Mesendoderm (in vitro differentiated cells): ENCODE data around the gene RXFP4.

Experiments used
- DNase-seq: peaks from one replicate; pipeline ENCODE4 v3.0.0; 2013
- H2AK5ac ChIP-seq: 2 replicates; pipeline ENCODE4 v1.6.1; 2013; ENCODE audit warnings: low read length, inconsistent platforms
- H2BK120ac ChIP-seq: 2 replicates; pipeline ENCODE4 v1.6.1; 2013; ENCODE audit warnings: low read depth, mild to moderate bottlenecking, low read length, moderate library complexity, mixed read lengths
- H2BK15ac ChIP-seq: replicated peaks from 2 replicates; pipeline ENCODE4 v1.6.1; 2013; ENCODE audit warnings: low read depth, mild to moderate bottlenecking, moderate library complexity
- H2BK5ac ChIP-seq: 2 replicates; pipeline ENCODE4 v1.6.1; 2013; ENCODE audit warnings: low read length, inconsistent platforms
- H3K18ac ChIP-seq: 2 replicates; pipeline ENCODE4 v1.6.1; 2013; ENCODE audit warnings: mild to moderate bottlenecking, low read length, mixed read lengths
- H3K23ac ChIP-seq: one replicate; pipeline ENCODE4 v1.6.1; 2013; ENCODE audit warnings: low read length
- H3K27ac ChIP-seq: 2 replicates; pipeline ENCODE4 v1.5.1; 2013; ENCODE audit warnings: low read depth, mild to moderate bottlenecking, inconsistent platforms, low read length, moderate library complexity
- H3K27me3 ChIP-seq: 2 replicates; pipeline ENCODE4 v1.6.1; 2013; ENCODE audit warnings: low read length, control low read depth, mild to moderate bottlenecking, inconsistent platforms; ENCODE audit not compliant: insufficient read depth, poor library complexity
- H3K36me3 ChIP-seq: 2 replicates; pipeline ENCODE4 v1.6.1; 2013; ENCODE audit warnings: low read length, inconsistent platforms; ENCODE audit not compliant: control insufficient read depth, insufficient read depth
- H3K4ac ChIP-seq: one replicate; pipeline ENCODE4 v1.6.1; 2013; ENCODE audit warnings: low read depth, mild to moderate bottlenecking, low read length, moderate library complexity
- H3K4me1 ChIP-seq: 2 replicates; pipeline ENCODE4 v1.6.1; 2013; ENCODE audit warnings: low read depth, low read length, inconsistent platforms; ENCODE audit not compliant: control insufficient read depth
- H3K4me2 ChIP-seq: 2 replicates; pipeline ENCODE4 v1.6.1; 2013; ENCODE audit warnings: low read length
- H3K4me3 ChIP-seq: 2 replicates; pipeline ENCODE4 v1.5.1; 2013; ENCODE audit warnings: mild to moderate bottlenecking, low read length
- H3K56ac ChIP-seq: one replicate; pipeline ENCODE4 v1.6.1; 2013; ENCODE audit warnings: low read length
- H3K79me1 ChIP-seq: 2 replicates; pipeline ENCODE4 v1.6.1; 2013; ENCODE audit warnings: low read length, inconsistent platforms
- H3K79me2 ChIP-seq: 2 replicates; pipeline ENCODE4 v1.6.1; 2013; ENCODE audit warnings: mild to moderate bottlenecking, low read length; ENCODE audit not compliant: control insufficient read depth, insufficient read depth
- H3K9ac ChIP-seq: 2 replicates; pipeline ENCODE4 v1.6.1; 2013; ENCODE audit warnings: low read length, inconsistent platforms
- H4K5ac ChIP-seq: one replicate; pipeline ENCODE4 v1.6.1; 2013; ENCODE audit warnings: low read length
- H4K8ac ChIP-seq: one replicate; pipeline ENCODE4 v1.6.1; 2013; ENCODE audit warnings: low read depth, mild to moderate bottlenecking, control low read depth, low read length, moderate library complexity
- WGBS: extraction: QIAGEN DNeasy Blood & Tissue Kit; methylation state at CpG from one replicate; pipeline ENCODE4 v1.1.7; 2013; ENCODE audit warnings: low lambda C conversion rate, missing lambda C conversion rate; ENCODE audit not compliant: insufficient coverage; ENCODE audit errors: extremely low coverage; 5-methylcytosine and 5-hydroxymethylcytosine counted together

RXFP4 gene

GRCh38 chr1:155910621-155911121 lies 30.8 kb upstream of the RXFP4 start:
- H2BK120ac ChIP-seq = no peak overlapping the region
- no peak overlapping the region for H2BK5ac ChIP-seq
- H4K5ac ChIP-seq = peak overlapping the region; percentile 6
- H3K4ac ChIP-seq = no peak overlapping the region
- H4K8ac ChIP-seq = no peak overlapping the region
- no peaks in the 10 kb centered on the region for H3K27me3 ChIP-seq
- H3K36me3 ChIP-seq = peaks cover 5% of the 10 kb centered on the region
- H3K4me3 ChIP-seq = peak overlapping the region; percentile 92
- peak overlapping the region; percentile 86 for H3K9ac ChIP-seq
- H3K18ac ChIP-seq = peak overlapping the region; percentile 70
- H3K79me2 ChIP-seq = no peaks in the 10 kb centered on the region
- H3K23ac ChIP-seq = no peak overlapping the region
- peak overlapping the region; percentile 97 for H3K56ac ChIP-seq
- DNase-seq = peak; percentile 64
- no peak overlapping the region for H2AK5ac ChIP-seq
- H3K27ac ChIP-seq = peak overlapping the region; percentile 89
- peak overlapping the region; percentile 95 for H3K4me2 ChIP-seq
- no peak overlapping the region for H2BK15ac ChIP-seq
- H3K79me1 ChIP-seq = peaks cover 1% of the 10 kb centered on the region
- H3K4me1 ChIP-seq = peaks cover 2% of the 10 kb centered on the region
- WGBS = no CpG with 5 or more reads among the region's 11 CpGs

GRCh38 chr1:155911156-155912055 lies 30.0 kb upstream of the RXFP4 start, which contains the start of gene RIT1:
Gene RIT1, minus strand, starts transcription at chr1:155911349. Its CDS starts 588 bp downstream, at chr1:155910761.
- Histone ChIP-seq H3K27me3 (no peaks in the 10 kb centered on the region), H3K56ac (peak within 1 kb of the TSS; percentile 97), H3K79me2 (no peaks in the 10 kb centered on the region), H3K4me2 (peak within 1 kb of the TSS; percentile 95), H3K27ac (peak within 1 kb of the TSS; percentile 89), H2BK5ac (no peak within 1 kb of the TSS), H4K8ac (no peak within 1 kb of the TSS), H3K23ac (no peak within 1 kb of the TSS), H4K5ac (peak within 1 kb of the TSS; percentile 6), H3K4me1 (peaks cover 2% of the 10 kb centered on the region), H3K18ac (peak within 1 kb of the TSS; percentile 70), H3K4me3 (peak within 1 kb of the TSS; percentile 92), H3K79me1 (peaks cover 1% of the 10 kb centered on the region), H3K9ac (peak within 1 kb of the TSS; percentile 86), H3K4ac (no peak within 1 kb of the TSS), H2BK120ac (peak within 1 kb of the TSS; percentile 54), H2BK15ac (no peak within 1 kb of the TSS), H3K36me3 (peaks cover 5% of the 10 kb centered on the region), H2AK5ac (no peak within 1 kb of the TSS)
- DNase-seq = peak; percentile 93
- no CpG with 5 or more reads among the region's 34 CpGs for WGBS

GRCh38 chr1:155912056-155912536 lies 29.3 kb upstream of the RXFP4 start:
- Histone ChIP-seq H3K79me1 (peaks cover 1% of the 10 kb centered on the region), H2BK120ac (no peak overlapping the region)

GRCh38 chr1:155913969-155914757 lies 27.3 kb upstream of the RXFP4 start:
- no peak overlapping the region for H3K4me3 ChIP-seq
- H3K27ac ChIP-seq = no peak overlapping the region
- H2BK120ac ChIP-seq = no peak overlapping the region
- no peaks in the 10 kb centered on the region for H3K27me3 ChIP-seq
- no CpG with 5 or more reads among the region's 6 CpGs for WGBS
- no peak overlapping the region for H3K4ac ChIP-seq
- no peak overlapping the region for H3K18ac ChIP-seq
- H3K56ac ChIP-seq = no peak overlapping the region
- H3K23ac ChIP-seq = no peak overlapping the region
- no peaks in the 10 kb centered on the region for H3K79me2 ChIP-seq
- H3K4me1 ChIP-seq = peaks cover 2% of the 10 kb centered on the region
- H2AK5ac ChIP-seq = no peak overlapping the region
- DNase-seq = no peak
- H2BK15ac ChIP-seq = no peak overlapping the region
- H3K79me1 ChIP-seq = peaks cover 1% of the 10 kb centered on the region
- H3K36me3 ChIP-seq = peaks cover 9% of the 10 kb centered on the region
- H4K8ac ChIP-seq = no peak overlapping the region
- H3K9ac ChIP-seq = no peak overlapping the region
- H4K5ac ChIP-seq = no peak overlapping the region
- no peak overlapping the region for H2BK5ac ChIP-seq
- no peak overlapping the region for H3K4me2 ChIP-seq

More at GRCh38 chr1:155912056-155912536, 29.3 kb upstream of the RXFP4 start:
- Histone ChIP-seq H3K4me3 (no peak overlapping the region), H2BK5ac (no peak overlapping the region), H3K23ac (no peak overlapping the region), H3K36me3 (peaks cover 7% of the 10 kb centered on the region), H3K18ac (no peak overlapping the region), H4K5ac (no peak overlapping the region), H3K27me3 (no peaks in the 10 kb centered on the region), H4K8ac (no peak overlapping the region), H3K4ac (no peak overlapping the region), H3K79me2 (no peaks in the 10 kb centered on the region), H2BK15ac (no peak overlapping the region), H3K9ac (no peak overlapping the region), H2AK5ac (no peak overlapping the region), H3K56ac (no peak overlapping the region), H3K4me2 (no peak overlapping the region), H3K4me1 (peaks cover 2% of the 10 kb centered on the region), H3K27ac (no peak overlapping the region)
- WGBS = no CpG with 5 or more reads among the region's 11 CpGs
- peak; percentile 33 for DNase-seq

- Histone ChIP-seq H3K79me2 (peaks cover 1% of the 10 kb centered on the region), H3K27me3 (no peaks in the 10 kb centered on the region), H3K79me1 (peaks cover 5% of the 10 kb centered on the region), H2AK5ac (no peak overlapping the region), H3K4me1 (no peaks in the 10 kb centered on the region), H3K4me2 (no peak overlapping the region), H4K8ac (no peak overlapping the region), H3K23ac (no peak overlapping the region), H2BK15ac (no peak overlapping the region), H3K4ac (no peak overlapping the region), H3K4me3 (no peak overlapping the region), H2BK5ac (no peak overlapping the region), H3K9ac (no peak overlapping the region), H3K27ac (no peak overlapping the region), H3K36me3 (peaks cover 21% of the 10 kb centered on the region), H4K5ac (no peak overlapping the region), H3K18ac (no peak overlapping the region), H3K56ac (no peak overlapping the region), H2BK120ac (no peak overlapping the region)
- DNase-seq = no peak
- WGBS = no CpG with 5 or more reads among the region's 3 CpGs
Measured at GRCh38 chr1:155918660-155919059, 22.8 kb upstream of the RXFP4 start.
